ENCODE results near the gene GPR146. TPM values are rescaled to one million over a fixed set of nuclear protein-coding genes. Genes with fewer than 3 reads are reported as not detected.

Gene GPR146
- total RNA-seq, 1 experiment from 2014 or later = 0.92 TPM

DNA sequence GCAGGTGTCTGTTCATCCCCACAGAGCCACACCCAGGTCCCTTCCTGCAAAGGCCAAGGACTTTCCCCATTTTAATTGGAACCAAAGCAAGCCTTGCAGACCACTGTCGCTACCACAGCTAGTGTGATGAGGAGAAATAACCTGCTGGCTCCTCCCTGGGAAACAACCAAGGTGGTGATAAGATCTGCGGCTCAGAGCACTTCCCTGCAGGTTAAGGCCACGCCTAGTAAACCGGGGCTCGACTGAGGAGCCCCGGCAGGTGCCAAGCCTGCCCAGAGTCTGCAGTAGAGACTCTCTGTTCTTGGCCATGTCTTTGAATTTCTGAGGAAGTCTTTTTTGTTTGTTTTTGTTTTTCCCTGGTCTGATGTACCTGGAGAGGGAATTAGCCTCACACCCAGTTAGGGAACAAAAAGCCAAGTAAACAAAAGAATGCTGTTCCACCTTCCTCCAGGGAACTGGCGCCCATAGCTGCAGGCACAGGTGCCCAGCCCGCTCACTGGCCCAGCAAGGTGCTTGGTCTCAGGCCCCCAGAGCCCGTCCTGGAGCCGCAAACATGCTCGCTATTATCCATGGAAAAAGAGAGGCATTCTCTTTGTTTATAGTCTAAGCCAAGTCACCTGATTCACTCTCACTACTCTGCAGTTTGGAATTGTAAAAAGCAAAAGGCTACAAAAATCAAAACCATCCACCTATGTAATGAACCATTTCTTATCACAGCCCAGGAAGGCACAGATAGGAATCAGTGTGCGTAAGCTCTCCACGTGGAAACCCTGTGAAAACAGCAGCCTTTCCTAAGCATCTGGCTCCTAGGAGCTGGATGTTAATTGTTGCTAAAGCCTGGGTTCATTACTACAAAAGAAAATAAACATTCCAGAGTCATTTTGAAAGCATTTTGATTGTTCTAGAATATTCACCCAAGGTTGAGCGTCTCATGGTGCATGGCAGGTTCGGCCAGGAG, 2.7 kb downstream of the GPR146 start:
- no peak overlapping the region for H3K4me3 Mint-ChIP-seq
- H3K9me3 Mint-ChIP-seq = no peaks in the 10 kb centered on the region
- ChIA-PET POLR2A (no interaction called here), CTCF (interaction anchor here (1.3 to 5.9 kb wide), 2 partner anchors 19 to 54 kb away, joined by 5 to 27 read pairs; no protein-coding TSS in a partner anchor)
- no peak for ATAC-seq
- 0 out of 2 replicates have a peak overlapping the region, but pooled peaks have one; percentile 7 for H3K27ac Mint-ChIP-seq
- H3K36me3 Mint-ChIP-seq = no peaks in the 10 kb centered on the region
- H3K4me1 Mint-ChIP-seq = peaks cover 24% of the 10 kb centered on the region
- DNase-seq (ENCODE audit: low spot score) = no peak
- TF ChIP-seq TEAD1 (CRISPR knock-in tag; IDR thresholded peaks at IDR 0.05) (no peak), SP1 (CRISPR knock-in tag; conservative IDR thresholded peaks at IDR 0.05) (no peak), TCF7 (CRISPR knock-in tag; IDR thresholded peaks at IDR 0.05; ENCODE audit: low read depth) (no peak), ZBTB21 (CRISPR knock-in tag; IDR thresholded peaks at IDR 0.05; ENCODE audit: borderline replicate concordance) (no peak), ZNF396 (CRISPR knock-in tag; IDR thresholded peaks at IDR 0.05; ENCODE audit: borderline replicate concordance) (no peak), ETV6 (CRISPR knock-in tag; IDR thresholded peaks at IDR 0.05) (no peak), FOXK1 (CRISPR knock-in tag; IDR thresholded peaks at IDR 0.05) (no peak), NFE2L1 (CRISPR knock-in tag; IDR thresholded peaks at IDR 0.05) (no peak)
- TF ChIP-seq, protein P1, sequence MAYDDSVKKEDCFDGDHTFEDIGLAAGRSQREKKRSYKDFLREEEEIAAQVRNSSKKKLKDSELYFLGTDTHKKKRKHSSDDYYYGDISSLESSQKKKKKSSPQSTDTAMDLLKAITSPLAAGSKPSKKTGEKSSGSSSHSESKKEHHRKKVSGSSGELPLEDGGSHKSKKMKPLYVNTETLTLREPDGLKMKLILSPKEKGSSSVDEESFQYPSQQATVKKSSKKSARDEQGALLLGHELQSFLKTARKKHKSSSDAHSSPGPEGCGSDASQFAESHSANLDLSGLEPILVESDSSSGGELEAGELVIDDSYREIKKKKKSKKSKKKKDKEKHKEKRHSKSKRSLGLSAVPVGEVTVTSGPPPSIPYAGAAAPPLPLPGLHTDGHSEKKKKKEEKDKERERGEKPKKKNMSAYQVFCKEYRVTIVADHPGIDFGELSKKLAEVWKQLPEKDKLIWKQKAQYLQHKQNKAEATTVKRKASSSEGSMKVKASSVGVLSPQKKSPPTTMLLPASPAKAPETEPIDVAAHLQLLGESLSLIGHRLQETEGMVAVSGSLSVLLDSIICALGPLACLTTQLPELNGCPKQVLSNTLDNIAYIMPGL (CRISPR knock-in tag; IDR thresholded peaks at IDR 0.05) = no peak
- TF ChIP-seq, protein P2, sequence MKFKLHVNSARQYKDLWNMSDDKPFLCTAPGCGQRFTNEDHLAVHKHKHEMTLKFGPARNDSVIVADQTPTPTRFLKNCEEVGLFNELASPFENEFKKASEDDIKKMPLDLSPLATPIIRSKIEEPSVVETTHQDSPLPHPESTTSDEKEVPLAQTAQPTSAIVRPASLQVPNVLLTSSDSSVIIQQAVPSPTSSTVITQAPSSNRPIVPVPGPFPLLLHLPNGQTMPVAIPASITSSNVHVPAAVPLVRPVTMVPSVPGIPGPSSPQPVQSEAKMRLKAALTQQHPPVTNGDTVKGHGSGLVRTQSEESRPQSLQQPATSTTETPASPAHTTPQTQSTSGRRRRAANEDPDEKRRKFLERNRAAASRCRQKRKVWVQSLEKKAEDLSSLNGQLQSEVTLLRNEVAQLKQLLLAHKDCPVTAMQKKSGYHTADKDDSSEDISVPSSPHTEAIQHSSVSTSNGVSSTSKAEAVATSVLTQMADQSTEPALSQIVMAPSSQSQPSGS (CRISPR knock-in tag; IDR thresholded peaks at IDR 0.05; ENCODE audit: borderline replicate concordance, low read depth) = no peak
- TF ChIP-seq, protein P3, sequence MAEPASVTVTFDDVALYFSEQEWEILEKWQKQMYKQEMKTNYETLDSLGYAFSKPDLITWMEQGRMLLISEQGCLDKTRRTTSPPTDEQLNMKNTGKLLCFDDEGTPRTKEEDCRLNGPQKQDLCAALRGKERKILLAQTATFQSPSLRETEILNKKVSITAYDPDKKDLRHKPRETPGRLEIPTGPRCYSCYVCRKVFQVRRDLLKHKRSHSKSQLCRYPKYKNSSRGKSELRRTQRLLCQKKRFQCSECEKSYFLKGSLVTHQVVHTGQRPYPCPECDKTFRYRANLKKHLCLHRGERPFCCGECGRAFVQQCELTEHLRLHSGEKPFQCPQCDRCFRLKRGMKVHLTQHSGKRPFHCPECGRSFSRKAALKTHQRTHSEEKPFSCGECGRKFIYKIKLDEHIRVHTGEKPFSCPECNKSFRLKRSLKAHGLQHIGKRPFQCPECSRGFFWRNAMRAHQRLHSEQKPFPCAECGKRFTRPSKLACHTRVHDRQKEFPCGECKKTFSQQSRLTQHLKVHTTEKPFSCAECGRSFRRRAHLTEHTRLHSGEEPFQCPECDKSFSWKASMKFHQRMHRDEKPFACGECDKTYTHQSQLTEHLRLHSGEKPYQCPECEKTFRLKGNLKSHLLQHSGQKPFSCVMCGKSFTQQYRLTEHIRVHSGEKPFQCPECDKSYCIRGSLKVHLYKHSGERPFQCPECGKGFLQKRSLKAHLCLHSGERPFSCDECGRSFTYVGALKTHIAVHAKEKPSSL (CRISPR knock-in tag; conservative IDR thresholded peaks at IDR 0.05) = no peak
- TF ChIP-seq, protein P4, sequence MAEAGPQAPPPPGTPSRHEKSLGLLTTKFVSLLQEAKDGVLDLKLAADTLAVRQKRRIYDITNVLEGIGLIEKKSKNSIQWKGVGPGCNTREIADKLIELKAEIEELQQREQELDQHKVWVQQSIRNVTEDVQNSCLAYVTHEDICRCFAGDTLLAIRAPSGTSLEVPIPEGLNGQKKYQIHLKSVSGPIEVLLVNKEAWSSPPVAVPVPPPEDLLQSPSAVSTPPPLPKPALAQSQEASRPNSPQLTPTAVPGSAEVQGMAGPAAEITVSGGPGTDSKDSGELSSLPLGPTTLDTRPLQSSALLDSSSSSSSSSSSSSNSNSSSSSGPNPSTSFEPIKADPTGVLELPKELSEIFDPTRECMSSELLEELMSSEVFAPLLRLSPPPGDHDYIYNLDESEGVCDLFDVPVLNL (CRISPR knock-in tag; IDR thresholded peaks at IDR 0.05; ENCODE audit: borderline replicate concordance, low read depth) = no peak
- no peaks in the 10 kb centered on the region for H3K27me3 Mint-ChIP-seq (ENCODE audit: low read depth)

DNA sequence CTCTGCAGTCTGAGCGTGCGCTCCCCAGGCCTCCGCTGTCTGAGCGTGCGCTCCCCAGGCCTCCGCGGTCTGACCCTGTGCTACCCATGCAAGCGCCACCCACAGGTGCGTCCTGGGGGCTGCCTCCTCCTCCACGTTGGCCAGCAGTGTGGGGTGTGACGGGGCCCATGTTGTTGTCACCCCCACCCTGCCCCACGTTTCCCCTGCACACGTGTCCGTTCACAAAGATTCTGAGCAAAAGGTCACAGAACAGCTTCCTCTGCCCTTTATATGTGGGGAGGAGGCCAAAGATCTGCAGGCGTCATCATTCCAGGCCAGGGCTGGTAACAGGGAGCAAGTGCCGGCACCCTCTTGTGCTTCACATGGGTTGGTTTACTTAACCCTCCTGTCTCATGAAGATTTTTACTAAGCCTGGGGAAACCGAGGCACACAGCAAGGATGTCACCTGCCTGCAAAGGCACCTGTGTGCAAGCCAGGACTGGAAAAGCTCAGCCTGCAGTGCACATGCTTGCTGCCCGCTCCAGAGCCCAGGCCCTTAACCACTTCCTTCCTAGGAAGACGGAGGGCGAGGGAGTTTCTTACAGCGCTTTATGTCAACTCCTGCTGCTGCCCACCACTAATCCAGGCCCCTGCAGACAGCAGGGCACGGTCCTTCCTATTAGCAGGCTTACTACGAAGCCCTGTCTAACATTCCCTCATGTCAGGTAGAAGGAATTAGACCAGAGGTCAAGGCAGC, 4.8 kb downstream of the GPR146 start:
- Mint-ChIP-seq H3K9me3 (no peaks in the 10 kb centered on the region), H3K36me3 (no peaks in the 10 kb centered on the region), H3K4me3 (no peak overlapping the region), H3K27ac (no peak overlapping the region), H3K4me1 (peaks cover 28% of the 10 kb centered on the region), H3K27me3 (ENCODE audit: low read depth) (no peaks in the 10 kb centered on the region)
- TF ChIP-seq HMGA2 (CRISPR knock-in tag; IDR thresholded peaks at IDR 0.05) (no peak), ZNF317 (CRISPR knock-in tag; IDR thresholded peaks at IDR 0.05; ENCODE audit: borderline replicate concordance, low read depth) (no peak), NFATC4 (CRISPR knock-in tag; IDR thresholded peaks at IDR 0.05) (no peak), MXD4 (CRISPR knock-in tag; IDR thresholded peaks at IDR 0.05; ENCODE audit: borderline replicate concordance) (no peak), EMX1 (CRISPR knock-in tag; IDR thresholded peaks at IDR 0.05) (no peak)
- TF ChIP-seq, protein P5, sequence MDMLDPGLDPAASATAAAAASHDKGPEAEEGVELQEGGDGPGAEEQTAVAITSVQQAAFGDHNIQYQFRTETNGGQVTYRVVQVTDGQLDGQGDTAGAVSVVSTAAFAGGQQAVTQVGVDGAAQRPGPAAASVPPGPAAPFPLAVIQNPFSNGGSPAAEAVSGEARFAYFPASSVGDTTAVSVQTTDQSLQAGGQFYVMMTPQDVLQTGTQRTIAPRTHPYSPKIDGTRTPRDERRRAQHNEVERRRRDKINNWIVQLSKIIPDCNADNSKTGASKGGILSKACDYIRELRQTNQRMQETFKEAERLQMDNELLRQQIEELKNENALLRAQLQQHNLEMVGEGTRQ (CRISPR knock-in tag; IDR thresholded peaks at IDR 0.05) = no peak
- ATAC-seq (no peak), DNase-seq (ENCODE audit: low spot score) (no peak)
- ChIA-PET CTCF (interaction anchor here (5.9 kb wide), 1 partner anchor 17 kb away, joined by 27 read pairs; no protein-coding TSS in a partner anchor), POLR2A (no interaction called here)
